ENCODE measurements around the gene PTPN1.

Gene PTPN1

GRCh38 chr20:50575865-50576720 is 65.9 kb downstream of the PTPN1 start:
- no peak for DNase-seq (ENCODE audit: low read depth, low spot score)

GRCh38 chr20:50577175-50578018 is 67.2 kb downstream of the PTPN1 start:
- DNase-seq (ENCODE audit: low read depth, low spot score), result no peak

DNA sequence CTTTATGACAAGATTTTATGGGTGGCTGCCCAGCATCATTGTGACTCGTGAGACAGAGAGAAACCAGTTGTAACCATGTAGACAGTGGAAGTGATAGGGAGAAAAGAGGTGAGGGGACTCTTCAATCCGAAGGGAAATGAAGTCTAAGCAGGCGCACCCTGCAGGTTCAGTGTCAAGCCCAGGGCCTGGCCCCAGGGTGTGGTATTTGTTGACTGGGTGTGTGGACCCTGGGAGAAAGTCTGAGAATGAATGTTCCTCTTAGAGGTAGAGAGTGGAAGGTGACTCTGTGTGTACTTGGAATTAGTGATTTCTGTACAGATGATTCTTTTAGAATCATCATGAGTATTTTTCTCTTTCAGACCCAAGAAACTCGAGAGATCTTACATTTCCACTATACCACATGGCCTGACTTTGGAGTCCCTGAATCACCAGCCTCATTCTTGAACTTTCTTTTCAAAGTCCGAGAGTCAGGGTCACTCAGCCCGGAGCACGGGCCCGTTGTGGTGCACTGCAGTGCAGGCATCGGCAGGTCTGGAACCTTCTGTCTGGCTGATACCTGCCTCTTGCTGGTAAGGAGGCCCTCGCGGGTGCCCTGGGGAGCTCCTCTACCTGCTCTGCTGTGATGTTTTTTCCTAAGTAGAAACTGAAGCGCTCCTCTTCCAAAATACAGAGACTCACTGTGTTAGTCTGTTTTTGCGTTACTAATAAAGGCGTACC is 68.0 kb downstream of the PTPN1 start:
- no peak for DNase-seq (ENCODE audit: low read depth, low spot score)

GRCh38 chr20:50578778-50579165 is 68.6 kb downstream of the PTPN1 start:
- DNase-seq (ENCODE audit: low read depth, low spot score), result no peak

DNA sequence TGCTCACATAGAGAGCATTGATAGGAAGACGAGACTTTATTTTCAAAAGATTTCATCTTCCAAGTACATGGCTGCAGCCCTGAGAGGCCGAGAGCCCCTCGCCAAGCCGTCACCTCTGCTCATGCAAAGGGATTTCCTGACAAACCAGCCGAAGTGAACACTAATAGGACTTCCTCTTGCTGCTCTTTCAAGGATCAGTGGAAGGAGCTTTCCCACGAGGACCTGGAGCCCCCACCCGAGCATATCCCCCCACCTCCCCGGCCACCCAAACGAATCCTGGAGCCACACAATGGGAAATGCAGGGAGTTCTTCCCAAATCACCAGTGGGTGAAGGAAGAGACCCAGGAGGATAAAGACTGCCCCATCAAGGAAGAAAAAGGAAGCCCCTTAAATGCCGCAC is 69.3 kb downstream of the PTPN1 start:
- no peak for DNase-seq (ENCODE audit: low read depth, low spot score)

- DNase-seq (ENCODE audit: low read depth, low spot score), result no peak
These were observed 70.0 kb downstream of the PTPN1 start for GRCh38 chr20:50580016-50580747.

GRCh38 chr20:50580842-50581544 is 70.8 kb downstream of the PTPN1 start:
- DNase-seq (ENCODE audit: low read depth, low spot score), result no peak

DNA sequence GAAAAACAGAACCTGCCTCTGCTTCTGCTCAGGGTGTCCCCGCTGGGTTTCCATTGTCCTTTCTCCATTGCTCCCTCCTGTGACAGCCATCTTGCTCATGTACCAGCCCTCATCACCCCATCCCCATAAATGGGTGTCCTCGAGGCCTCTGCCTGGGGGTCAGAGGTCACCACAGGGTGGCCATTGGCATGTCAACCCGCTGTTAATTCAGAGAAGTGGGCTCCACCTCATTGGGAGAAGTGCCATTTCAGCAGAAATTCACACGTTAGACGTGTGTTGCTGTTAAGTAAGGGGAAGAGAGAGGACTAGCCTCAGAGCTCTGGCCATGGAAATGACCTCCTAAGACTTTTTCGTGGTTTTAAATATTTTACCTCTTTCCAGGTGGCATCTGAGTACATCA is 71.9 kb downstream of the PTPN1 start:
- DNase-seq (ENCODE audit: low read depth, low spot score), result no peak

- DNase-seq (ENCODE audit: low read depth, low spot score), result no peak
These were observed 72.5 kb downstream of the PTPN1 start for GRCh38 chr20:50582591-50583234.

- no peak for DNase-seq (ENCODE audit: low read depth, low spot score)
These were observed 73.4 kb downstream of the PTPN1 start for GRCh38 chr20:50583442-50584150.

- no peak for DNase-seq (ENCODE audit: low read depth, low spot score)
These were observed 74.5 kb downstream of the PTPN1 start for GRCh38 chr20:50584687-50585086.

DNA sequence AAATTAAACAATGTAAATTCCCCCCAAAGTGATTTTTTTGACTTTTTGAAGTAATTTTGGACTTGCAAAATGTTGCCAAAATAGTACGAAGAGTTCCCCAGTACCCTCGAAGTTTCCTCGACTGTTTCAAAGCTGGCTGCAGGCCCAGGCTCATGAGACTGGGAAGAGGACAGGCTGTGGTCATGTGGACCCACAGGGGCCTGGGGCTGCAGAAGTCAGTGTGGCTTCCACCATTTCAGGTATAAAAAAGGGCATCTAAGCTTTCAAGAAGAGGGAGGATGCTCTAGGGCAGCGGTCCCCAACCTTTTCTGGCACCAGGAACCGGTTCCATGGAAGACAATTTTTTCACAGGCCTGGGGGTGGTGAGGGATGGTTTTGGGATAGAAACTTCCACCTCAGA is 75.0 kb downstream of the PTPN1 start:
- no peak for DNase-seq (ENCODE audit: low read depth, low spot score)

GRCh38 chr20:50585678-50586077 is 75.5 kb downstream of the PTPN1 start:
- no peak for DNase-seq (ENCODE audit: low read depth, low spot score)

- DNase-seq (ENCODE audit: low read depth, low spot score), result no peak
These were observed 76.5 kb downstream of the PTPN1 start for GRCh38 chr20:50586531-50587232.

DNA sequence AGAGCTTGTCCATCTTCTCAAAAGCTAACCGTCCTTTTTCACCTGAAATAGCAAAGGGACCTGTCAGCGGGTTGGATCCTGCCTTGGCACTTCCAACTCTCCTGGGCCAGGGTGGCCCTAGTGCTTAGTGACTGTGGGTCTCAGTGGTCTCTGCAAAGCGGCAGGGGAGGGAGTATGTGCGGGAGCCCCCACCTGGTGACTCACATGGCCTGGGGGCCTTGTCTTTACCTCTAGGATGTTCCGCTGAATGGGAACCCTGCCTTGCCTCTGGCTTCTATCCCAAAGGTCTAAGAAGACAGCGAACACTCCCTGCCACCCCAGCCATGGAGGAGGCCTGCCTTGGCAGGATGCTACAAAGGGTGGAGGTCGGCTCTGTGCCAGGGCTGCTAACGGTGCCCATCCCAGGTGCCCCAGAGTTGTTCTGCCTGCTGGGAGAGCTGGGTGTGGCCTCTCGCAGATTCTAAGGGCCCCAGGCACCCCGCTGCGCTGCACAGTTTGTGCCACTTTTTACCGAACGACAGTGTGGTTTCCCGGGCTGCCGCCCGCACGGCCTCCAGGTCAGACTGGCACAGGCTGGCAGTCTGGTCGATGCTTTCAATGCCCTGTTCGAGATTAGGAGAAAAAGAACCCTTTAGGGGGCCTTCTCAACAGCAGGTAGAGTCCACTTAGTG is 77.2 kb downstream of the PTPN1 start:
- no peak for DNase-seq (ENCODE audit: low read depth, low spot score)

DNA sequence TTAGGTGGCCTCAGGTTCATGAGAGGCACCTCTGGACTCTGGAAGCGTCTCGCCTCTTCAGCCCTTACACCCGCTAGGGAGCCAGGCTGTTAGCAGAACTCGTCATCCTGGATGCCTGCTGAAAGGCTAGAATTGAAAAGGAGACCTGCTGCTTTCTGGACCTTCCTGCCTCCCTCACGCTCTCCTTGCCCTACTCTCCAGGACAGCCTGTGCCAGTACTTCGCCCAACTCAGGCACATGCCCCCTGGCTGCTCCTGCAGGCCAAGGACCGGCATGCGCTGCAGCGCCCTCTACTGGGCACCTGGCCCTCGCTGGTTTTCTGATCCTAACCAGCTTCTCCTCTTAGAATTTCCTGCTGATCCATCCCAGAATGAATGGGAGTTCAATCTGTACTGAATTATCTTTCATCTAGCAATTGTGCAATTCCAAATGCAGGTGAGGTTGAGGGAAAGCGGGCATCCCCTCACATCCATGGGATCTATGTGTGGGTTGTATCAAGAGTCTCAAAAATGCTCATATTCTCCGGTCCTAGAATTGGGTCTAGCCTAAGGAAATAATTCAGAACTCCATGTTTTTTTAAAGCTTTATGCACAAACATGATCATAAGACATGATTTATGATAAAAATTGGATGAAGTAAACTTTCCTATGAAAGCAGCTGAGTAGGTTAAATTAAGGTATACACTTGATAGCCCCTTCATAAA is 78.0 kb downstream of the PTPN1 start:
- DNase-seq (ENCODE audit: low read depth, low spot score), result no peak

GRCh38 chr20:50589548-50590347 is 79.6 kb downstream of the PTPN1 start:
- no peak for DNase-seq (ENCODE audit: low read depth, low spot score)

Data from brain pericyte (primary cell).